Mucosa of rectum (tissue), 2 donors: Measurements from ENCODE around the gene LYSET.

Experiments used
- H3K27ac ChIP-seq, 2 donors: one replicate each; pipeline ENCODE4 v1.7.0; 2013; ENCODE audit warnings: inconsistent platforms in 2 of 2, low read depth in 2 of 2, low read length in 2 of 2
- H3K27me3 ChIP-seq, 2 donors: one replicate each; pipeline ENCODE4 v1.7.0; 2013; ENCODE audit warnings: low read length in 2 of 2; ENCODE audit not compliant: control insufficient read depth in 2 of 2, insufficient read depth in 2 of 2
- H3K36me3 ChIP-seq, 2 donors: one replicate each; pipeline ENCODE4 v1.7.0; 2013; ENCODE audit warnings: low read length in 2 of 2; ENCODE audit not compliant: control insufficient read depth in 2 of 2, insufficient read depth in 2 of 2
- H3K4me1 ChIP-seq, 2 donors: one replicate each; pipeline ENCODE4 v1.7.0; 2013; ENCODE audit warnings: low read length in 2 of 2, mild to moderate bottlenecking in 1 of 2; ENCODE audit not compliant: control insufficient read depth in 2 of 2, insufficient read depth in 2 of 2
- H3K4me3 ChIP-seq, 2 donors: one replicate each; pipeline ENCODE4 v1.7.0; 2013; ENCODE audit warnings: low read length in 2 of 2
- H3K9ac ChIP-seq, 2 donors: one replicate each; pipeline ENCODE4 v1.7.0; 2013; ENCODE audit warnings: low read length in 2 of 2, low read depth in 1 of 2, mild to moderate bottlenecking in 1 of 2
- H3K9me3 ChIP-seq, 2 donors: one replicate each; pipeline ENCODE4 v1.7.0; 2013; ENCODE audit warnings: low read length in 2 of 2; ENCODE audit not compliant: control insufficient read depth in 2 of 2
- donor health status: healthy.
- donor health status: Normal muscosa, but diverticular disease.

Gene LYSET

GRCh38 chr14:93195316-93195999 is 10.3 kb downstream of the LYSET start:
- H3K36me3 ChIP-seq = no peaks in the 10 kb centered on the region
- H3K4me3 ChIP-seq = no peak overlapping the region
- no peaks in the 10 kb centered on the region for H3K4me1 ChIP-seq
- H3K27ac ChIP-seq = peak overlapping the region; percentile 64 to 68
- no peaks in the 10 kb centered on the region for H3K27me3 ChIP-seq
- no peak overlapping the region for H3K9ac ChIP-seq
- no peaks in the 10 kb centered on the region for H3K9me3 ChIP-seq

GRCh38 chr14:93199031-93199430 is 13.9 kb downstream of the LYSET start:
- H3K9me3 ChIP-seq = no peaks in the 10 kb centered on the region
- H3K27ac ChIP-seq = no peak overlapping the region
- H3K4me1 ChIP-seq = no peaks in the 10 kb centered on the region
- H3K4me3 ChIP-seq = no peak overlapping the region
- H3K36me3 ChIP-seq = no peaks in the 10 kb centered on the region
- no peaks in the 10 kb centered on the region for H3K27me3 ChIP-seq
- H3K9ac ChIP-seq = no peak overlapping the region

GRCh38 chr14:93200553-93200952 is 15.4 kb downstream of the LYSET start:
- Histone ChIP-seq H3K4me1 (no peaks in the 10 kb centered on the region), H3K27ac (no peak overlapping the region), H3K9ac (no peak overlapping the region), H3K9me3 (no peaks in the 10 kb centered on the region), H3K27me3 (no peaks in the 10 kb centered on the region), H3K4me3 (no peak overlapping the region), H3K36me3 (peaks cover 0 to 2% of the 10 kb centered on the region in 2 donors)

GRCh38 chr14:93201155-93201704 is 16.1 kb downstream of the LYSET start:
- no peaks in the 10 kb centered on the region for H3K27me3 ChIP-seq
- peaks cover 2 to 3% of the 10 kb centered on the region in 2 donors for H3K4me1 ChIP-seq
- no peaks in the 10 kb centered on the region for H3K9me3 ChIP-seq
- peaks cover 0 to 2% of the 10 kb centered on the region in 2 donors for H3K36me3 ChIP-seq
- H3K4me3 ChIP-seq = no peak overlapping the region
- H3K27ac ChIP-seq = no peak overlapping the region
- no peak overlapping the region for H3K9ac ChIP-seq

GRCh38 chr14:93206793-93207467 is 21.8 kb downstream of the LYSET start, which contains the start of the genes GON7 and UBR7:
GON7 (minus strand) TSS chr14:93207065; CDS start chr14:93207037, 28 bp downstream.
UBR7 (plus strand) TSS chr14:93207256; CDS start chr14:93207292, 36 bp downstream.
- no peaks in the 10 kb centered on the region for H3K9me3 ChIP-seq
- H3K27ac ChIP-seq = peak within 1 kb of the TSS; percentile 81 to 88
- H3K4me3 ChIP-seq = peak within 1 kb of the TSS; percentile 87 to 93
- H3K4me1 ChIP-seq = peaks cover 7 to 14% of the 10 kb centered on the region in 2 donors
- no peaks in the 10 kb centered on the region for H3K27me3 ChIP-seq
- H3K9ac ChIP-seq = peak within 1 kb of the TSS; percentile 85
- peaks cover 0 to 8% of the 10 kb centered on the region in 2 donors for H3K36me3 ChIP-seq

- Histone ChIP-seq H3K27ac (peak overlapping the region; percentile 76 to 88), H3K27me3 (no peaks in the 10 kb centered on the region), H3K4me3 (peak overlapping the region; percentile 87 to 93), H3K4me1 (peaks cover 7 to 14% of the 10 kb centered on the region in 2 donors), H3K36me3 (peaks cover 4 to 15% of the 10 kb centered on the region in 2 donors), H3K9ac (peak overlapping the region; percentile 79 to 85), H3K9me3 (no peaks in the 10 kb centered on the region)
Observed at GRCh38 chr14:93207468-93208308, 22.6 kb downstream of the LYSET start.

GRCh38 chr14:93212432-93212831 is 27.3 kb downstream of the LYSET start:
- H3K4me1 ChIP-seq = peaks cover 5 to 10% of the 10 kb centered on the region in 2 donors
- H3K9me3 ChIP-seq = no peaks in the 10 kb centered on the region
- no peaks in the 10 kb centered on the region for H3K27me3 ChIP-seq
- H3K36me3 ChIP-seq = peaks cover 16 to 40% of the 10 kb centered on the region in 2 donors
- H3K27ac ChIP-seq = no peak overlapping the region
- H3K9ac ChIP-seq = no peak overlapping the region
- H3K4me3 ChIP-seq = no peak overlapping the region

GRCh38 chr14:93214598-93214997 is 29.5 kb downstream of the LYSET start:
- H3K9me3 ChIP-seq = no peaks in the 10 kb centered on the region
- no peak overlapping the region for H3K4me3 ChIP-seq
- H3K36me3 ChIP-seq = peaks cover 16 to 47% of the 10 kb centered on the region in 2 donors
- no peak overlapping the region for H3K9ac ChIP-seq
- no peak overlapping the region for H3K27ac ChIP-seq
- H3K27me3 ChIP-seq = no peaks in the 10 kb centered on the region
- H3K4me1 ChIP-seq = no peaks in the 10 kb centered on the region

- Histone ChIP-seq H3K9ac (no peak overlapping the region), H3K9me3 (no peaks in the 10 kb centered on the region), H3K4me1 (no peaks in the 10 kb centered on the region), H3K27ac (no peak overlapping the region), H3K36me3 (peaks cover 17 to 42% of the 10 kb centered on the region in 2 donors), H3K4me3 (no peak overlapping the region), H3K27me3 (no peaks in the 10 kb centered on the region)
Observed at GRCh38 chr14:93219103-93219726, 34.1 kb downstream of the LYSET start.
